ENCODE data around the gene CHKA. TPM values are rescaled to one million over a fixed set of nuclear protein-coding genes. Genes with fewer than 3 reads are reported as not detected.
A peak's percentile ranks its signal among the peaks of the same experiment; 100 is the strongest.

Gene CHKA
- total RNA-seq, 1 donor from 2014 or later, result 173 TPM

DNA sequence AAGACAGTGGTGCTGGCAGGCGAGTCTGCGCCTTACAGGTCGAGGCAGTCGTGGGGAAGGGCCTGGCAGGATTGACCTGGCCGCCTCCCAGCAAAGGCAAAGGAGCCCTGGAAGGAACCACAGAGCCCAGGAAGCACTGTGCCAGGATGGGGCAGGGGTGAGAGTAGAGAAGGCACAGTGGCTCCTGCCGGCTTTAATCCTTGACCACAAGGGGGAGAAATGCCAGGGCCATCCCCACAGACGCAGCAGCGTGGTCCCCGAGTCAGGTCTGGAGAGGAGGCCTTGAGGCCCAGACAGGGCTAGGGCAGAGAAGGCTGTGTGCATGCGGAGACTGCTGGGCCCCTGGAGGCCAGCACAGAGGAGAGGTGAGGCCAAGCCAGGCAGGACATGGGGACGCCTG, 100.6 kb downstream of the CHKA start:
- Mint-ChIP-seq H3K27me3 (ENCODE audit: unreplicated experiment) (peaks cover 9% of the 10 kb centered on the region), H3K4me1 (ENCODE audit: unreplicated experiment) (no peaks in the 10 kb centered on the region), H3K36me3 (ENCODE audit: low read depth, unreplicated experiment) (peaks cover 6% of the 10 kb centered on the region), H3K27ac (ENCODE audit: unreplicated experiment) (no peak overlapping the region), H3K4me3 (ENCODE audit: unreplicated experiment) (no peak overlapping the region), H3K9me3 (ENCODE audit: unreplicated experiment) (no peaks in the 10 kb centered on the region)
- peak; percentile 39 for DNase-seq (ENCODE audit: low spot score)
- TF ChIP-seq, protein P1, sequence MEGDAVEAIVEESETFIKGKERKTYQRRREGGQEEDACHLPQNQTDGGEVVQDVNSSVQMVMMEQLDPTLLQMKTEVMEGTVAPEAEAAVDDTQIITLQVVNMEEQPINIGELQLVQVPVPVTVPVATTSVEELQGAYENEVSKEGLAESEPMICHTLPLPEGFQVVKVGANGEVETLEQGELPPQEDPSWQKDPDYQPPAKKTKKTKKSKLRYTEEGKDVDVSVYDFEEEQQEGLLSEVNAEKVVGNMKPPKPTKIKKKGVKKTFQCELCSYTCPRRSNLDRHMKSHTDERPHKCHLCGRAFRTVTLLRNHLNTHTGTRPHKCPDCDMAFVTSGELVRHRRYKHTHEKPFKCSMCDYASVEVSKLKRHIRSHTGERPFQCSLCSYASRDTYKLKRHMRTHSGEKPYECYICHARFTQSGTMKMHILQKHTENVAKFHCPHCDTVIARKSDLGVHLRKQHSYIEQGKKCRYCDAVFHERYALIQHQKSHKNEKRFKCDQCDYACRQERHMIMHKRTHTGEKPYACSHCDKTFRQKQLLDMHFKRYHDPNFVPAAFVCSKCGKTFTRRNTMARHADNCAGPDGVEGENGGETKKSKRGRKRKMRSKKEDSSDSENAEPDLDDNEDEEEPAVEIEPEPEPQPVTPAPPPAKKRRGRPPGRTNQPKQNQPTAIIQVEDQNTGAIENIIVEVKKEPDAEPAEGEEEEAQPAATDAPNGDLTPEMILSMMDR (IDR thresholded peaks at IDR 0.05; ENCODE audit: unreplicated experiment), result peak; percentile 8

DNA sequence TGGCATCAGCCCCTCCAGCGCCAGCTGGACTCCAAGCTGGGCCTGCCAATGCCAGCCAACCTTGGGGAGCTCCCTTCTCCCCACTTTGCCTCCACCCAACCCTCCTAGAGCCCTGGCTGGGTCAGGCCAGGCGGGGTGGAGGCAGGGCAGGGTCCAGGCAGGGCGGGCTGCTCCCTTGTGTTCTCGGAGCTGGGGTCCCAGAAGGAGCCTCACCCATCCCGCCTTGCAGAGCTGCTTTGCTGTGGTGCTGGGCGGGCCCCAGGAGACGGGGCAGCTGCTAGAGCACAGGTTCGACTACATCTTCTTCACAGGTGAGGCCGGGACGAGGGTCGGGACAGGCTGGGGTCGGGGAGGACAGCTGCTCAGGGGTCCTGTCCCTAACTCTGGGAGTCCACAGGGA, 101.7 kb downstream of the CHKA start:
- peaks cover 3% of the 10 kb centered on the region for H3K36me3 Mint-ChIP-seq (ENCODE audit: low read depth, unreplicated experiment)
- no peaks in the 10 kb centered on the region for H3K9me3 Mint-ChIP-seq (ENCODE audit: unreplicated experiment)

DNA sequence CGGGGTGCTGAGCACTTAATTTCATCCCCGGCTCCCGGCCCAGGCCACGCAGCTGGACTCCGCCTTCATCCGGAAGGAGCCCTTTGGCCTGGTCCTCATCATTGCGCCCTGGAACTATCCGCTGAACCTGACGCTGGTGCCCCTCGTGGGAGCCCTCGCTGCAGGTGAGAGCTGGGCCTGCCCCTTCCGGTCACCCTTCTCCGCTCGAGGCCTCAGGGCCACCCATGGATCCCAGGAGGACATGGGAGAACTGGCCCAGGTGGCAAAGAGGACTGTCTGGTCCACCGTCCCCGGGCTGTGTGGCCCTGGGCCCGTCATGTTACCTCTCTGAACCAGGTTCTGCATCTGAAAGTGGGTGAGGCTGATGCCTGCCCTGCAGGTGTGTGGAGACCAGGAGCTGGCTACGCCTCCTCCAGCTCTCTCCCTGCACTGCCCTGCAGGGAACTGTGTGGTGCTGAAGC, 102.4 kb downstream of the CHKA start:
- Mint-ChIP-seq H3K9me3 (ENCODE audit: unreplicated experiment) (no peaks in the 10 kb centered on the region), H3K27me3 (ENCODE audit: unreplicated experiment) (peaks cover 9% of the 10 kb centered on the region), H3K36me3 (ENCODE audit: low read depth, unreplicated experiment) (peaks cover 3% of the 10 kb centered on the region), H3K27ac (ENCODE audit: unreplicated experiment) (no peak overlapping the region), H3K4me1 (ENCODE audit: unreplicated experiment) (no peaks in the 10 kb centered on the region), H3K4me3 (ENCODE audit: unreplicated experiment) (no peak overlapping the region)
- TF ChIP-seq, protein P1 (IDR thresholded peaks at IDR 0.05; ENCODE audit: unreplicated experiment), result no peak
- no peak for DNase-seq (ENCODE audit: low spot score)

More for the DNA sequence above, 101.7 kb downstream of the CHKA start:
- H3K4me3 Mint-ChIP-seq (ENCODE audit: unreplicated experiment), result no peak overlapping the region
- no peak overlapping the region for H3K27ac Mint-ChIP-seq (ENCODE audit: unreplicated experiment)
- H3K27me3 Mint-ChIP-seq (ENCODE audit: unreplicated experiment), result peaks cover 7% of the 10 kb centered on the region
- DNase-seq (ENCODE audit: low spot score), result no peak
- TF ChIP-seq, protein P1 (IDR thresholded peaks at IDR 0.05; ENCODE audit: unreplicated experiment), result no peak
- no peaks in the 10 kb centered on the region for H3K4me1 Mint-ChIP-seq (ENCODE audit: unreplicated experiment)

DNA sequence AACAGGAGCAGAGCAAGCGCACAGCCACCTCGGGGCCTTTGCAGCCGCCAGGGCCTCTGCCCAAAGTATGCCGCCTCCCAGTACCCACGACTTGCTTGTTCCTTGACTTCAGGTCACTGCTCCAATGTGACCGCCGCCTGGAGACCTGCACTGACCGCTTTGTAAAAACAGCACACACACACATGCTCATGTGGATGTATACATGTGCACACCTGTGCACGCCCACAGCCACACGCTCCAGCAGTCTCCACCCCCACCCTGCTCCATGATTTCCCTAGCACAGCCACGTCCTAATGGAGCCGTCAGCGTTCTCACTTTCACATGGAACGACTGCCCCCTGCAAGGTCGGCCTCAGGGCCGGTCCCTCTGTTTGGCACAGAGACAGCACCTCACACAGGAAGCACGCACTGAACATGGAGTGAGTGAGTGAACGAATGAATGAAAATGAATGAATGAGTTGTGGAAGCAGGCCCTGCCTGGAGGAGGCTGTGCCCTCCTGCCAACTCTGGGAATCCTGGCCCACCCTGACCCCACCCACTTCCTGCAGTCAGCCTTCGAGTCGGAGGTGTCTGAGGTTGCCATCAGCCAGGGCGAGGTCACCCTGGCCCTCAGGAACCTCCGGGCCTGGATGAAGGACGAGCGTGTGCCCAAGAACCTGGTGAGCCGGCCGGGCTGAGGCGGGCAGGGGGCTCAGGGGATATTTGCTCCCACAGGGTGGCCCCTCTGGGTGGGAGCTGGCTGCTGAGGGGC, 103.0 kb downstream of the CHKA start:
- H3K36me3 Mint-ChIP-seq (ENCODE audit: low read depth, unreplicated experiment), result peaks cover 3% of the 10 kb centered on the region
- H3K27me3 Mint-ChIP-seq (ENCODE audit: unreplicated experiment), result peaks cover 9% of the 10 kb centered on the region
- TF ChIP-seq, protein P1 (IDR thresholded peaks at IDR 0.05; ENCODE audit: unreplicated experiment), result no peak
- H3K4me1 Mint-ChIP-seq (ENCODE audit: unreplicated experiment), result no peaks in the 10 kb centered on the region
- H3K9me3 Mint-ChIP-seq (ENCODE audit: unreplicated experiment), result no peaks in the 10 kb centered on the region
- H3K4me3 Mint-ChIP-seq (ENCODE audit: unreplicated experiment), result no peak overlapping the region
- H3K27ac Mint-ChIP-seq (ENCODE audit: unreplicated experiment), result no peak overlapping the region
- no peak for DNase-seq (ENCODE audit: low spot score)
